ENCODE results near the gene POLR1A.
"Not testable (repeated sequence)": the region's sequence is repeated elsewhere in the genome, so short reads cannot be mapped to it uniquely, and the experiment has no call there.

The POLR1A gene

GRCh38 chr2:85995648-85996529, 109.8 kb downstream of the POLR1A start:
- DNase-seq = no peak

- no peak for DNase-seq
Observed at GRCh38 chr2:85994897-85995647, 110.6 kb downstream of the POLR1A start.

- DNase-seq = no peak
Observed at GRCh38 chr2:85994421-85994777, 111.3 kb downstream of the POLR1A start.

GRCh38 chr2:85992611-85993010, 113.1 kb downstream of the POLR1A start:
- DNase-seq = no peak

- not testable (repeated sequence) for DNase-seq
Observed at GRCh38 chr2:85992053-85992452, 113.6 kb downstream of the POLR1A start.

GRCh38 chr2:85990084-85990483, 115.6 kb downstream of the POLR1A start:
- no peak for DNase-seq

DNA sequence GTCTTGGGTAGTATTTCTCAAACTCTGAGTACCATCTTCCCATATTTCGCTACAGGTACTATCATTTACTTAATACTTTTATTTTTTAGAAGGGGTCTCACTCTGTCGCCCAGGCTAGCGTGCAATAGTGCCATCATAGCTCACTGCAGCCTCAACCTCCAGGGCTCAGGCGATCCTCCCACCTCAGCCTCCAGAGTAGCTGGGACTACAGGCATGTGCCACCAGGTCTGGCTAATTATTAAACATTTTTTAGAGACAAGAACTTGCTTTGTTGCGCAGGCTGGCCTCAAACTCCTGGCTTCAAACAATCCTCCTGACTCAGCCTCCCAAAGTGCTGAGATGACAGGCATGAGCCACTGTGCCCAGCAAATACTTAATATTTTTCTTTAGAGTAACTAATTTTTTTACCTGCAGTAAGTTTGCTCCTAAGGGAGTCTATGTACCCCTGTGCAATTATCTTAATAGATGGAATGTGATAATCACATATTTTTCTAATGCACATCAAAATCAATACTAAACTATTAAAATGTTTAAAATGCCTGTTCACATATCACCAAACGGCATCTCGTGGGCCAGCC, 116.3 kb downstream of the POLR1A start:
- no peak for DNase-seq

- DNase-seq = no peak
Observed at GRCh38 chr2:85988914-85989270, 116.8 kb downstream of the POLR1A start.

DNA sequence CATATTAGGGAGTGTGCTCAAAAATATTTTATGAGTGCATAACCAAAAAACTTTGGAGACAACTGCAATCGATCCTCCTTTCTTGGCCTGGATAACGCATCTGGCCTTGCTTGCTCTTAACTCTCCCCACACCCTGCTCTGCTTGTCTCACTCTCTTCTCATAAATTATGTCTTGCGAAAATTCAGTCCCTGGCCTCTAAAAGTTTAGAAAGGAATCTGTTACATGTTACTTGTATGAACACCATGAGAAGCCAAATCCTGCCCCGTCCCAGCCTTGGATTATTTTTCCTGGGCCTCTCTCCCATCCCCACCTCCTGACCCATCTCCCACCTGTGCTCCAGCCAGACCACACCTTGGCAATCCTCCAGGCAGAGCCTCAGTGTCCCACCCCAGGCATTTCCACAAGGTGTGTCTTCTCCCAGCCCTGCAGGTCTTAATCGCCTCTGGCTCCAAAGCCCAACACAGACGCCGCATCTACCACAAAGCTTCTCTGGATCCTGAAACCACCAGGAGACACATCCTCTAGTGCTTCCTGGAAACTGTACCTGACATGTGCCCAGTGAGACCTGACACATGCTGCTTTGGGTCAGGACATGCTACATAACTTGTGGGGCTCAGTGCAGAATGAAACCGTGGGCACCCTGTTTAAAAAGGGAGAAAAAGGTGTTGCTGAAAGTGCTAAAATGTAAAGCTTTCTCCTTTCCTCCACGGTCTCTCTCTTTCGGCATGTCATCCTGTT, 117.3 kb downstream of the POLR1A start:
- DNase-seq = no peak

GRCh38 chr2:85987266-85988174, 118.2 kb downstream of the POLR1A start:
- no peak for DNase-seq

DNA sequence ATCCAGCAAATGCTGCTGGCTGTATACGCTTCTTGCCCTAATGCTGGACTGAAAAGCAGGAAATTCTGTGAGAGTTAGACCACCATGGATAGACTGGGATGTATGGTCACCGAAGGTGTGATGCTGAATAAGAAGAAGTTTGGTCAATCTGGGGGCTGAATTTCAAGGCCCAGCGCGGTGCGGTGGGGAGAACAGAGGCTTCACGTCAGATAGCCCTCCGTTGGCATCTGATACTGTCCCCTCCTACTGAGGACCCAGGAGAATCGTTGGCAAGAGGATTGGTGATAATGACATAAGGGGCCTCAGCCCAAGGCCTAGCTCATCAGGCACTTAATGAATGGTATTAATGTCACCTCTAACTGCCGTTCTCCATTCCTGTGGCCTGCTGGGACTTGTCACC, 119.6 kb downstream of the POLR1A start:
- no peak for DNase-seq

DNA sequence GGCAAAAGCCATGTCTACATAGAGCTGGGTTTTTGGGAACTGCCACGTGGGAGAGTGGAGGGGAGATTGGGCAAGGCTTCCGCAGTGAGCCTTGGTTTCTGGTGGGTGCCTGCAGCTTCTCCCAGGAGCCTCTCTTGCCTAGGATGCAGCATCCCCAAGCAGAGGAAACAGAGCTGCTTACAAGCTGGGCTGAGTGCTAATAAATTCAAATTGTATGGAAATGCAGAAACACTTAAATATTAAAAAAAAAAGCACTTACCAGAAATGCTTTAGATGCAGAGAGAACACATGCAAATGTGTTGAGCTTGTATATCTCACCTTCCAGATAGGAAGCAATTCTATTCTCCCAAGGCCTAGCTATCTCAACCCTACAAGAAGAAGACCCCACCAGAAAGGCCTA, 120.9 kb downstream of the POLR1A start:
- no peak for DNase-seq

GRCh38 chr2:85983766-85984165, 121.9 kb downstream of the POLR1A start:
- no peak for DNase-seq

- DNase-seq = no peak
Observed at GRCh38 chr2:85981579-85982247, 124.0 kb downstream of the POLR1A start.

DNA sequence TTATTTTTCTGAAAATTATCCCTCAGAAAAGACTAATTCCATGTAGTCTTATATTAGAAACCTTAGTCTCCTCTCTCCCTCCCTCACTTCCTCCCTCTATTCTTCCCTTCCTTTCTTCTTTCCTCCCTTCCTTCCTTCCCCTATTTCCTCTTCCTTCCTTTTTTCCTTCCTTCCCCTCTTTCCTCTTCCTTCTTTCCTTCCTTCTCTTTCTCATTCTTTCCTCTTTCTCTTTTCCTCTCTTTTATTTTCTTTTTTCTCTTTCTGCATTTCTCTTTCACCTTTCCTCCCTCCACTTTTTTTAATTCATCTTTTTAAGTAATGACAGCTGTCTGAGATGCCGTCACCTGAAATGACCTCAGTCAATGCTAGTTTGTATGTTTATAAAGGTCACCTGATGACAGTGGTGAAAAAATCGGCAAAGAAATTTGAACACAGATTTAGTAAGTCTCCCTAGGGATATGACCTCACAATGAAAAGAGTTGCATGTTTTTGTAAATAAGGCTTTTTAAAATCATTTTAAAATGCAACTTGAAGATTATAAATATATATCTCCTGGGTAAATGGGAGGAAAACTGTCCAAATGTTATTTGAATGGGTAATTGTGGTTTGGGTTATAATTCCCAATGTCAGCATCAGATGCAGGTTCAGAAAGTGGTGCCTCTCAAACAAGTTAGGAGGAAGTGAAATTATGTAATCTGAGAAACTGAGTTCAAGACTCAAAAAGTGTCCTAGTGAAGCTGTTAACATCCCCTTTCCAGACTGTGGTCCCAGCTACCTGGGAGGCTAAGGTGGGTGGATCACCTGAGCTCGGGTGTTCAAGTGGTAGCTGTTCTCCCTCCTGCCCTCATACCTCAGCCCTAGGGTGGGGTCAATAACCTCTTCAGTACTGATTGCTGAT, 126.6 kb downstream of the POLR1A start:
- no peak for DNase-seq

- DNase-seq = no peak
Observed at GRCh38 chr2:85976106-85976920, 129.4 kb downstream of the POLR1A start.

DNA sequence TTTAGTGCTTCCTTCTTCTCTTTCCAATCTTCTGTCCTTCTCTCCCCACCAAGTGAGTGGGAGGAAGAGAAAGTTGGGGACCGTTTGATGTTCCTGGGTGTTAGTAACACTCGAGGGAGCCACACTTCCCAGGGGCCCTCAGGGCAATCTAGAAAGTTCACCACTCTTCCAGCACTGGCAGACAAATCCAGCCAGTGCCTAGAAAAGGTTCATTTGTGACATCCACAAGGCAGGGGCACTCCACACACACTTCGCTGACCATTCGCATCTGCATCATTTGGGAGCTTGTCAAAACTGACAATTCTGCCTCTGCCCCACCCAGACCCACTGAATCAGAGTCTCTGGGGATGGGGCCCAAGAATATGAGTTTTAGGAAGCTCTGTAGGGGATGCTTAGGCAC, 130.1 kb downstream of the POLR1A start:
- no peak for DNase-seq

- DNase-seq = no peak
Observed at GRCh38 chr2:85974390-85974789, 131.3 kb downstream of the POLR1A start.

- DNase-seq = no peak
Observed at GRCh38 chr2:85972355-85972754, 133.3 kb downstream of the POLR1A start.

All from effector CD4-positive, alpha-beta T cell (primary cell).